H7 (cell line): ENCODE data around the gene TNFSF15. TPM values are rescaled to one million over a fixed set of nuclear protein-coding genes. Genes with fewer than 3 reads are reported as not detected.

Source experiments
- DNase-seq: peaks from one replicate; pipeline ENCODE4 v3.0.0; 2012
- H3K27me3 ChIP-seq: 2 replicates; pipeline ENCODE4 v1.6.0; 2011; ENCODE audit warnings: mild to moderate bottlenecking, low read length; ENCODE audit not compliant: control insufficient read depth, insufficient read depth
- H3K36me3 ChIP-seq: replicated peaks from 2 replicates; pipeline ENCODE4 v1.5.1; 2011; ENCODE audit warnings: low read length; ENCODE audit not compliant: control insufficient read depth, insufficient read depth
- H3K4me3 ChIP-seq: 2 replicates; pipeline ENCODE4 v1.5.1; 2011; ENCODE audit warnings: low read depth, mild to moderate bottlenecking, control low read depth, low read length, moderate library complexity; ENCODE audit not compliant: insufficient read depth
- total RNA-seq: library from RNA; depleted of rRNA; stranded (reverse); fragments of >200 nt; shearing (Covaris generic); gene quantifications from 2 replicates; pipeline ENCODE4 v1.2.3, GENCODE V29; 2014

The TNFSF15 gene
- total RNA-seq, 1 experiment from 2014 or later: not detected

DNA sequence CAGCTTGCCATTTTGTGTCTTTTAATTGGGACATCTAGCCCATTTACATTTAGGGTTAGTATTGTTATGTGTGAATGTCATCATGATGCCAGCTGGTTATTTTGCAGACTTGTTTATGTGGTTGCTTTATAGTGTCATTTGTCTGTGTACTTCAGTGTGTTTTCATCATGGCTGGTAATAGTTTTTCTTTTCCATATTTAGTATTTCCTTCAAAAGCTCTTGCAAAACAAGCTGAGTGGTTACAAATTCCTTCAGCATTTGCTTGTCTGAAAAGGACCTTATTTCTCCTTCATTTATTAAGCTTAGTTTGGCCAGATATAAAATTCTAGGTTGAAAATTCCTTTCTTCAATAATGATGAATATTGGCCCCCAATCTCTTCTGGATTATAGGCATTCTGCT is 28.5 kb upstream of the TNFSF15 start:
- Histone ChIP-seq H3K27me3 (no peaks in the 10 kb centered on the region), H3K4me3 (no peak overlapping the region), H3K36me3 (no peaks in the 10 kb centered on the region)
- no peak for DNase-seq

DNA sequence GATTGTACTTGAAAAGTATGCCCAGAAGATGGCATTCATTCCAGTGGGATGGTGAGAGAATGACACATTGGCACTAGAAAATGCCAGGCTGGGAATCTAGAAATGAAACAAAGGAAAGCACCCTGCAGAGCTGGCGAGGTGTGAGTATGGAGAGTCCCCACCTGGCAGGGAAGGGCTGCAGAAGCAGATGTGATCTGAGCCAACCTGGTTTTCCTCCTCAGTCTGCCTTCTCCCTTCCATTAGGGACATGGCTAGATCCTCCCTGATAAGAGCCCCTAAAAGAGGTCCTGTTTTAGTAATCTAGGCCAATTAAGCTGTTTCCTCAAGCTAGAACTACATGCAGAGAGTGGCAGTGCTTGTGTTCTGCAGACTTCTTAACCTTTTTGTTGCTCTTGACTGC is 24.7 kb upstream of the TNFSF15 start:
- Histone ChIP-seq H3K4me3 (no peak overlapping the region), H3K27me3 (no peaks in the 10 kb centered on the region)
- no peak for DNase-seq

DNA sequence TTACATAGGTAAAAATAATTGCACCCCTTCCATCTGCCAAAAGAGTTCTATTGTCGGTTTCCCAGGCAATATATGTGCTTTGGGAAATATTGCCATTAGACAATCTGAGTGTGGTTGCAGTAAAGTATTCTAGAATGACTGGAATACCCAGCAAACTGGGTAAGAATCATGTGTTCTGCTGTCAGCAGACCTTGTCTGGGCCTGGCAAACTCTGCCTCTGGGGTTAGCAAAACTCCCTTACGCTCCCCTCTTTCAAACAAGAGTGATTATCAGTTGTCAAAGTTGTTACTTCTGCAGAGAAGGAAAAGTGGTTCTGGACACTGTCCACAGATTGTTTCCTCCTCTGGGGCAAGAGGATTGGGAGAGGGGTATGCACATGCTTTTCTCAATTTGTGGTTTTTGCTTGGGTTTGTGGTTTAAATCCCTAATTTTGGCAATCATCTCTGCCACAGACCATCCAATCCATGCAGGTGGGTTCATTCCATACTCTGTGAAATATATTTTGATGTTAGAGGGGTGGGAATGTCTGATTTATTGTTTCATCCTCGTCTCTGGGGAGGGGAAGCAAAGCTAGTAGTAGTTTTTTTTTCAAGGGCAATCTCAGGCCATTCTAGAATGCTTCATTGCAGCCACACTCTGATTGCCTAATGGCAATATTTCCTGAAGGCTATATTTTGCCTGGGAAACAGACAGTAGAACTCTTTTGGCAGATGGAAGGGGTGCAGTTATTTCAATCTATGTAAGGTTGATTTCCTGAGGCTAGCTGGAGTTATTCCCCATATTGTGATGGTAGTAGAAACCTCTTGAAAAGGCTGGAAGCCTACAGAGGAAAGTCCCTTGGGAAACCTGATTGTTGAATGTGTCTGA is 24.0 kb upstream of the TNFSF15 start:
- H3K27me3 ChIP-seq: no peaks in the 10 kb centered on the region
- no peak overlapping the region for H3K4me3 ChIP-seq
- no peaks in the 10 kb centered on the region for H3K36me3 ChIP-seq
- DNase-seq: no peak

More for the DNA sequence above, 24.7 kb upstream of the TNFSF15 start:
- H3K36me3 ChIP-seq: no peaks in the 10 kb centered on the region

DNA sequence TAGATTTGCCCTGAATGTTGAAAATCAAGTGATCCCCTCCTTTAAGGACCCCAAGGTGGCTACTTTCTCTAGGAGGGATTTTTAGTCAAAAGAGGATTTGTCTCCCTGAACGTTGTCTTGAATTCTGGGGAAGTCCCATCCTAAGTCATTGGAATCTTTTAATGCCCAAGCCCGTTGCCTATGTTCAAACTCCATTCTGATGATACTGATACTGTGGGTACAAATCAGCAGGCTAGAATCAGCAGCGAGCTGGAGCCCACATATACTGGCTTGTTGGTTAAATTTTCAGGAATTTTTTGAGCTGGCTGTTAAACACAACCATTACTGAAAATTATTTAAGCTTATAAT is 22.4 kb upstream of the TNFSF15 start:
- Histone ChIP-seq H3K4me3 (no peak overlapping the region), H3K27me3 (no peaks in the 10 kb centered on the region), H3K36me3 (no peaks in the 10 kb centered on the region)
- no peak for DNase-seq

DNA sequence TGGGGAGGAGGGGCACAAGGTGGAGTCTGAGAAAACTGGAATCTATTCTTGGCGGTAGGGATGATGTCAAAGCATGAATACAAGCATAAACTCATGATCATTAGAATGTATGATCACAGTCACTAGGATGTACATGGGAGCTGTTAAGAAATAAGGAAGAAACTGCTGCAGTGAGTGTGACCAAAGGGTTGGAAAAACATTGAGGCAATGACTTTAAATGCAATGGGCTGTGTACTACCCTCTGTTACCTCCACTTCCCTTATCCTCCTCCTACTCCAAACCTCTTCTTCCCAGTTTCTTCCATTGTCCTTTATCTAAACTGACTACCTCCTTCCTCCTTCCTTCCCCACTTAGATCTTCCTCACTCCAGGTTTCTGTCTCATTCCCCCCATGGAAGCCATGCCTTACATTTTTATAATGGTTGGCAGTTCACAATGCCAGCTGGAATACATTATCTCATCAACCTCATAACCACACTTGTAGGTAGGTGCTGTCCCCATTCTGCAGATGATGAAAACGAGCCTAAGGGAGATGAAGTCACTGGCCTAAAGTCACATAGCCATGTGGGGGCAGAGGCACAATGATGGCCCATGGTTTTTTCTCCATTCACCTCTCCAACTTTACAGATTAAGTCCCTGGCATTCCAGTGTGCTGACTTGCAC is 21.9 kb upstream of the TNFSF15 start:
- Histone ChIP-seq H3K4me3 (no peak overlapping the region), H3K36me3 (no peaks in the 10 kb centered on the region), H3K27me3 (no peaks in the 10 kb centered on the region)
- no peak for DNase-seq

DNA sequence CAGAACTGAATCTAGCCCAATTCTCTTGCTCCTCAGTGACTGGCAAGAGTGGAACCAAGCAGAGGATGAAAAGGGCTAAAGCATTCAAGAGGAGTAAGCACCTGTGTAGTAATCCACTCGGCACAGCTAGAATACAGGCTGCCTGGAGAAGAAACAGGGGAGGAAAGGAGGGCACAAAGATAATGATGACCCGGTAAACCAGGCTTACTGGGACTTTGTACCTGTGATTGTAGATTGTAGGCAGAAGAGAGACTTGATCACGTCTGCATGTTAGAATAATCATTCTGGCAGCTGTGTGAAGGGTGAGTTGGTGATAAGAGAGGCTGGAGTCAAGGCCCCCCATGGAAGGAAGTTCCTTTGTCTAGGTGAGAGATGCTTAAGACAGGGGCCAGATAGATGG is 20.6 kb upstream of the TNFSF15 start:
- DNase-seq: no peak
- no peak overlapping the region for H3K4me3 ChIP-seq
- no peaks in the 10 kb centered on the region for H3K27me3 ChIP-seq
- no peaks in the 10 kb centered on the region for H3K36me3 ChIP-seq

DNA sequence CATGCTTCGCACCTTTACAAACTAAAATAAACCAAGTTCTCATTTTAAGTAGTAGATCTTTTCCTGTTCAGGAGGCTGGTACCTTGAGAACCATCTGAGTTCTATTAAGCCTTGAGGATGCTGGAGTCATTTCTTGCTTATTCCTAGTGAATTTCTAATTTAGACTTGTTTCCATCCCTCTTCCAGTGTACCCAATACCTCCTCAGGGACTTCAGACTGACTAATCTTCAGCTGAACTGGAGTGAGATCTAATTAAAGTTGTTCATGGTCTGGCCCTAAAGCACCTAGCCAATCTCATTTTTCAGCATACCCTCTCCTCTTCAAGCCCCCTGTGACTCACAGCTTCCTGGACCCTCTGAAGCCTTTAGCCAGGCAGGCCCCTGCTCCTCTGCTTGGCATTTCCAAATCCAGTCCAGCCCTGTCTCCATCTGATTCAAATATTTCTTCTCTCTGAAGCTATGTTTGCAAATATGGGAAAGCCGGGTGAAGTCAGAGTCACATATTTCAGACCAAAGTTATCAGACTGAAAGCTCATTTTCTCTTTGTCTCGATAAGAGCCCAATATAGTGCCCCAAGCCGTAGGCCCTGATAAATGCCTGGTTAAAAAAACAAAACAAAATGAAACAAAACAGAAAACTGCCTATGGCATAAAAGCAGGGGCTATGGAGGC is 19.4 kb upstream of the TNFSF15 start:
- Histone ChIP-seq H3K27me3 (no peaks in the 10 kb centered on the region), H3K36me3 (no peaks in the 10 kb centered on the region), H3K4me3 (no peak overlapping the region)
- DNase-seq: no peak

DNA sequence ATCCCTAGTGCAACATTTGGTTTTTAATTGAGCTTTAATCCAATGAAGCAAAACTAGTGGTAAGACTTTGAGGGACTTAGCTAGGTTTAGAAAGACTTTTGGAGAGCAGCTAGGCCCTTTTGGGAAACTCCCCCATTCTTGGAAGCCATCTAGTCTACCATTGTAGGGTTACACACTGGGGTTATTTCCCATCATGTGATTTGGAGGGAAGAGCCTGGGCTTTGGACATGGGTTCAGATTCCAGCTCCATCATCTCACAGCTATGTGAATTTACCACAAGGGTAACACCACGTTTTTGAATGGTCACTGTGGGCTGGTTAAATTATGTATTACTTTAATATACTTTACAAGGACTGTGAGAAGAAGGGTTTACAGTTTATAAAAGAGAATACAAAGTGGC is 18.3 kb upstream of the TNFSF15 start:
- H3K27me3 ChIP-seq: no peaks in the 10 kb centered on the region
- no peak for DNase-seq
- no peaks in the 10 kb centered on the region for H3K36me3 ChIP-seq
- no peak overlapping the region for H3K4me3 ChIP-seq

DNA sequence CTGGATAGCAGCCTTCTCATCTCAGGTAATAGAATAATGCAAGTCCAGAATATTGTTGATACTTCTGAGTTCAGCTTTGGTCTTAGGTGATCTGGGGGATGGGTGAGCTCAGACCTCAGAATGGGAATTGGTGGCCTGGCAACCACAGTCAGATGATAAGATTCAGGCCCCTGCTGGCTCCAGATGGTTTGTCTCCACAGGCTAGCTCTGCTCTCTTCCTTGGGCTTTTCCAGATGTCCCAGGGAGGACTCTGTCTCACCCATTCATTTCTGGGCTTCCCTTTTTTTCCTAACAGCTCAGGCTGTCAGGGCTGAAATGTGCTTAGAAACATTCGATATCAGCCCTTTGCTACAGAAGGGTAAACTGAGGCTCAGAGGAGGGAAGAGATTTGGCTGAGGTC is 17.6 kb upstream of the TNFSF15 start:
- no peak for DNase-seq

DNA sequence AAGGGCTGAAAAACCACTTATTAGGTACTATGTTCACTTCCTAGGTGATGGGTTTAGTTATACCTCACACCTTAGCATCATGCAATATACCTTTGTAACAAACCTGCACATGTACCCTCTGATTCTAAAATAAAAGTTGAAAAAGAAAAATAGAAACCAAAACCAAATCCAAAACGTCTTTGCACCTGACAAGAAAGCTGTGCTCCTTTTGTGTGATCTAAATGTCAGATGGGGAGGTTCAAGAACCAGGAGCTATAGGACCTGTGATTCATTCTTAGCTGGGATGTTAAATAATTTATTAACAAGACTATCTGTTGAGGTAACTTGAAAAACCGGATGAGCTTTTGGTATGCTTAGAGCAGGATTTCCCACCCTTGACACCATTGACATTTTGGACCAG is 16.9 kb upstream of the TNFSF15 start:
- Histone ChIP-seq H3K27me3 (no peaks in the 10 kb centered on the region), H3K4me3 (no peak overlapping the region), H3K36me3 (no peaks in the 10 kb centered on the region)
- no peak for DNase-seq

More for the DNA sequence above, 17.6 kb upstream of the TNFSF15 start:
- Histone ChIP-seq H3K27me3 (no peaks in the 10 kb centered on the region), H3K4me3 (no peak overlapping the region), H3K36me3 (no peaks in the 10 kb centered on the region)

DNA sequence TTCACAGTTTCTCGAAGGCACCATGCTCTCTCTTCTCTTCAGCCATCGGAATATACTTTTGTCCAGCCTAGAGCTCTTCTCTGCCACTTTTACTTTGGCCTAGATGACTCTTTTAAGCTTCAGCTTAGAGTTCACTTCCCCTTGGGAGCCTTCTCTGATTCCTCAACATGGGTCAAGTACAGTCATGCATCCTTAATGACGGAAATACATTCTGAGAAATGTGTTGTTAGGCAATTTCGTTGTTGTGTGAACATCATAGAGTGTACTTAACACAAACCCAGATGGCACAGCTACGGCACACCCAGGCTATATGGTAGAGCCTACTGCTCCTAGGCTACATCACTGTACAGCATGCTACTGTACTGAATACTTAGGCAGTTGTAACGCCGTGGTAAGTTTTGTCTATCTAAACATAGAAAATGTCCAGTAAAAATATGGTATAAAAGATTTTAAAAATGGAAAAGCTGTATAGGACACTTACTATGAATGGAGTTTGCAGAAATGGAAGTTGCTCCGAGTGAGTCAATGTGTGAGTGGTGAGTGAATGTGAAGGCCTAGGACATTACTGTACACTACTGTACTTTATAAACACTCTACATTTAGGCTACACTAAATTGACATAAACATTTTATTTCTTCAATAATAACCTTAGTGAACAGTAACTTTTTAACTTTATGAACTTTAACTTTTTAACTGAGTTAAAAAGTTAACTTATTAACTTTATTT is 15.1 kb upstream of the TNFSF15 start:
- H3K4me3 ChIP-seq: no peak overlapping the region
- H3K27me3 ChIP-seq: no peaks in the 10 kb centered on the region
- H3K36me3 ChIP-seq: no peaks in the 10 kb centered on the region
- no peak for DNase-seq

DNA sequence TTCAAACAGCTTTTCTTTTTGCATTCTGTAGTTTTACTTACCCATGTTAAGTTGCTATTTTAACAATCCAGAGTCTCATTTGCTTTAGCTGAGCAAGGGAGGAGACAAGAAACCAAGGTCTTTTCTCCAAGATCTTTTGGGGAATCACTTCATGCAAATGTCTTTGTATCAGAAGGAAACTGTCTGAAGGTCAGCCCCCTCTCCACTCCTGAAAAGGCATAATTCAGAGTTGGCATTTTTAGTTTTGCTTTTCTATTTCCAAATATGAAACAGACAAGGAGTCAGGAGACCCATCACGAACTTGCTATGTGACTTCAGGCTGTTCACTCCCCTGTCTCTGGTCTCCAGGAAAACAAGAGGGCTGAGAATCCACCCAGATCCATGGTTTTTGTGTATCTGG is 12.3 kb upstream of the TNFSF15 start:
- Histone ChIP-seq H3K27me3 (peaks cover 1% of the 10 kb centered on the region; the same call in 1 of the 2 replicates), H3K36me3 (no peaks in the 10 kb centered on the region), H3K4me3 (no peak overlapping the region)
- DNase-seq: no peak

DNA sequence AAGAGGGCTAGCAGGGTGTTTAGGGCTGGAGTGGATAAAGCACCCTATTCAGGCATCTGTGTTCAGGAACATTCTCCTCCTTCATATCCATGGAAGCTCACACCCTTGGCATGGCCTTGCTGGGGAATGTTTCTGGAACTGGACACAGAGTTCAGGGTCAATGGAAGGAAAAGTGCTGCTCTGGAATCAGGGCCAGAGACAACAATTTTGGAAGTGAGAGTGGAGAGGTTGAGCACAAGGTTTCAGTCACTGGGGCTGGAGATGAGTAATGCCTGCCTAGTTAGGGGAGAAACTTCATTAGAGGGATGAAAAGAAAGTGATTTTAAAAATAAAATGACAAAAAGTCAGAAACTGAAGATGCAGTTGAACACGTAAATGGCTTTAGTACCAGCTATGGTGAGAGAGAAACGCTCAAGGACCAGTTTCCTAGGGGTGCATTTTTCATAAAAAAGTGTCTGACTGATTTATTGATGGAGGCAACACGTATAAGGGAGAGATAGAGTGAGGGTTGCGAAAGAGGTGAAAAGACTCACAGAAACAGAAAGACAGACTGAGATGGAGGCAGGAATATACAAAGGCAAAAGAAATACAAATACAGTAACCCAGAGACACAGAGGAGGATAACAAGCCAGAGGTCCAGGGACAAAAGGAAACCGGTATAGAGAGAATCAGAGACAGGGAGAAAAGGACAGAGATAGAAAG is 8.0 kb upstream of the TNFSF15 start:
- no peak overlapping the region for H3K4me3 ChIP-seq
- H3K27me3 ChIP-seq: peaks cover 1% of the 10 kb centered on the region; the same call in 1 of the 2 replicates
- no peaks in the 10 kb centered on the region for H3K36me3 ChIP-seq
- DNase-seq: no peak
